MM.1S (cell line): Measurements from ENCODE around the gene SLC36A1.

Source experiments
- DNase-seq: peaks from one replicate; pipeline ENCODE4 v3.0.0-alpha.2; 2015
- H2AFZ ChIP-seq: fragments of 300-600 bp; sonication (generic); 2 replicates; pipeline ENCODE4 v1.6.0; 2016; ENCODE audit warnings: antibody characterized with exemption, low read length
- H3F3A ChIP-seq: fragments of 300-600 bp; sonication (generic); 2 replicates; pipeline ENCODE4 v1.6.1; 2016; ENCODE audit warnings: mild to moderate bottlenecking, antibody characterized with exemption, low read length, moderate library complexity, mixed read lengths; ENCODE audit not compliant: insufficient read depth
- H3K27ac ChIP-seq: fragments of 300-600 bp; sonication (generic); 2 replicates; pipeline ENCODE4 v1.5.1; 2016; ENCODE audit warnings: mild to moderate bottlenecking, low read length
- H3K27me3 ChIP-seq: fragments of 300-600 bp; sonication (generic); replicated peaks from 2 replicates; pipeline ENCODE4 v1.6.0; 2016; ENCODE audit warnings: low read length; ENCODE audit not compliant: insufficient read depth
- H3K36me3 ChIP-seq: fragments of 300-600 bp; sonication (generic); replicated peaks from 2 replicates; pipeline ENCODE4 v1.6.1; 2016; ENCODE audit warnings: mild to moderate bottlenecking, low read length, mixed read lengths; ENCODE audit not compliant: insufficient read depth
- H3K4me1 ChIP-seq: fragments of 300-600 bp; sonication (generic); 2 replicates; pipeline ENCODE4 v1.6.1; 2016; ENCODE audit warnings: low read length, mixed read lengths
- H3K4me2 ChIP-seq: fragments of 300-600 bp; sonication (generic); 2 replicates; pipeline ENCODE4 v1.6.0; 2016; ENCODE audit warnings: low read depth, low read length
- H3K4me3 ChIP-seq: fragments of 300-600 bp; sonication (generic); 2 replicates; pipeline ENCODE4 v1.5.1; 2016; ENCODE audit warnings: low read length, mixed read lengths
- H3K79me2 ChIP-seq: fragments of 300-600 bp; sonication (generic); 2 replicates; pipeline ENCODE4 v1.6.1; 2016; ENCODE audit warnings: mixed run types, low read length, mixed read lengths
- H3K9ac ChIP-seq: fragments of 300-600 bp; sonication (generic); 2 replicates; pipeline ENCODE4 v1.6.1; 2016; ENCODE audit warnings: low read length, mixed read lengths
- H3K9me2 ChIP-seq: fragments of 300-600 bp; sonication (generic); replicated peaks from 2 replicates; pipeline ENCODE4 v1.6.1; 2016; ENCODE audit warnings: mild to moderate bottlenecking, low read length, mixed read lengths; ENCODE audit not compliant: insufficient read depth
- H3K9me3 ChIP-seq: fragments of 300-600 bp; sonication (generic); replicated peaks from 2 replicates; pipeline ENCODE4 v1.6.1; 2016; ENCODE audit warnings: mild to moderate bottlenecking, low read length, mixed read lengths; ENCODE audit not compliant: insufficient read depth
- H4K20me1 ChIP-seq: fragments of 300-600 bp; sonication (generic); 2 replicates; pipeline ENCODE4 v1.6.1; 2016; ENCODE audit warnings: mild to moderate bottlenecking, low read length, moderate library complexity, mixed read lengths; ENCODE audit not compliant: insufficient read depth
- CTCF ChIP-seq: fragments of 300-600 bp; sonication (generic); IDR thresholded peaks from 2 replicates; pipeline ENCODE4 v1.5.1; 2016; ENCODE audit warnings: antibody characterized with exemption, low read length, mixed read lengths
- EZH2 ChIP-seq: fragments of 300-600 bp; sonication (generic); optimal IDR thresholded peaks from 2 replicates; pipeline ENCODE3; 2017; ENCODE audit warnings: low read depth, mild to moderate bottlenecking, antibody characterized with exemption, low read length, mixed read lengths
- EZH2phosphoT487 ChIP-seq: fragments of 300-600 bp; sonication (generic); IDR thresholded peaks from 2 replicates; pipeline ENCODE4 v1.6.1; 2018; ENCODE audit warnings: antibody characterized with exemption, low read length

SLC36A1 gene

GRCh38 chr5:151408591-151409230 is 38.7 kb upstream of the SLC36A1 start:
- Histone ChIP-seq H3K9ac (no peak overlapping the region), H4K20me1 (no peaks in the 10 kb centered on the region), H3K4me2 (no peak overlapping the region), H3K27ac (no peak overlapping the region), H3F3A (no peaks in the 10 kb centered on the region), H3K4me1 (no peaks in the 10 kb centered on the region), H3K27me3 (no peaks in the 10 kb centered on the region), H3K36me3 (no peaks in the 10 kb centered on the region), H3K4me3 (no peak overlapping the region), H3K9me3 (no peaks in the 10 kb centered on the region), H2AFZ (no peak overlapping the region), H3K79me2 (no peaks in the 10 kb centered on the region), H3K9me2 (no peaks in the 10 kb centered on the region)
- TF ChIP-seq CTCF (no peak), EZH2phosphoT487 (no peak), EZH2 (no peak)
- DNase-seq, result no peak

GRCh38 chr5:151413800-151414199 is 33.6 kb upstream of the SLC36A1 start:
- H4K20me1 ChIP-seq, result no peaks in the 10 kb centered on the region
- H3F3A ChIP-seq, result no peaks in the 10 kb centered on the region
- no peaks in the 10 kb centered on the region for H3K9me2 ChIP-seq
- H3K27me3 ChIP-seq, result no peaks in the 10 kb centered on the region
- no peak for TF ChIP-seq EZH2phosphoT487
- TF ChIP-seq EZH2, result no peak
- TF ChIP-seq CTCF, result no peak
- H3K9ac ChIP-seq, result no peak overlapping the region
- DNase-seq, result no peak
- H3K4me1 ChIP-seq, result no peaks in the 10 kb centered on the region
- no peak overlapping the region for H3K27ac ChIP-seq
- H3K9me3 ChIP-seq, result no peaks in the 10 kb centered on the region
- H3K79me2 ChIP-seq, result no peaks in the 10 kb centered on the region
- H2AFZ ChIP-seq, result no peak overlapping the region
- H3K36me3 ChIP-seq, result no peaks in the 10 kb centered on the region
- no peak overlapping the region for H3K4me2 ChIP-seq
- H3K4me3 ChIP-seq, result no peak overlapping the region

GRCh38 chr5:151414536-151414935 is 32.9 kb upstream of the SLC36A1 start:
- Histone ChIP-seq H3F3A (no peaks in the 10 kb centered on the region), H4K20me1 (no peaks in the 10 kb centered on the region), H3K9ac (no peak overlapping the region), H3K4me3 (no peak overlapping the region), H3K4me1 (no peaks in the 10 kb centered on the region), H3K4me2 (no peak overlapping the region), H3K9me2 (no peaks in the 10 kb centered on the region), H3K9me3 (no peaks in the 10 kb centered on the region), H3K79me2 (no peaks in the 10 kb centered on the region), H3K36me3 (no peaks in the 10 kb centered on the region), H3K27ac (no peak overlapping the region), H3K27me3 (no peaks in the 10 kb centered on the region), H2AFZ (no peak overlapping the region)
- no peak for DNase-seq
- TF ChIP-seq EZH2phosphoT487 (no peak), CTCF (no peak), EZH2 (no peak)
